Activated naive CD8-positive, alpha-beta T cell treated with anti-CD3 and anti-CD28 coated beads, Interleukin-2, amount 10 ng/mL, durations not matched to agents 7 days and 5 days (primary cell): ENCODE results near the gene MZF1. TPM values are rescaled to one million over a fixed set of nuclear protein-coding genes. Genes with fewer than 3 reads are reported as not detected.
A peak's percentile ranks its signal among the peaks of the same experiment; 100 is the strongest.
"Not testable (repeated sequence)": the region's sequence is repeated elsewhere in the genome, so short reads cannot be mapped to it uniquely, and the experiment has no call there.

ENCODE experiments used
- ATAC-seq: fragments of 150-1000 bp; cut with Tn5 transposase; one replicate; pipeline ENCODE4 v1.10.0; 2021; ENCODE audit warnings: low read depth, moderate library complexity
- POLR2A ChIA-PET: fragments of 350-600 bp; sonication (Branson Sonifier 250); formaldehyde crosslinking; loops from one replicate; lab custom pipeline; 2021; ENCODE audit warnings: antibody characterized with exemption; lab: Charles Lee
- DNase-seq: peaks from one replicate; pipeline ENCODE4 v3.0.0; 2021
- H3K27ac Mint-ChIP-seq: one replicate; pipeline ENCODE4 v1.8.0; 2022; ENCODE audit warnings: mild to moderate bottlenecking, mixed read lengths
- H3K27me3 Mint-ChIP-seq: one replicate; pipeline ENCODE4 v1.8.0; 2022; ENCODE audit warnings: mild to moderate bottlenecking, moderate library complexity, mixed read lengths
- H3K36me3 Mint-ChIP-seq: one replicate; pipeline ENCODE4 v1.8.0; 2021; ENCODE audit warnings: mild to moderate bottlenecking, mixed read lengths
- H3K4me1 Mint-ChIP-seq: one replicate; pipeline ENCODE4 v1.8.0; 2021; ENCODE audit warnings: mixed read lengths
- H3K4me3 Mint-ChIP-seq: one replicate; pipeline ENCODE4 v1.8.0; 2022; ENCODE audit warnings: mild to moderate bottlenecking, moderate library complexity, mixed read lengths
- H3K9me3 Mint-ChIP-seq: one replicate; pipeline ENCODE4 v1.8.0; 2021; ENCODE audit warnings: mixed read lengths
- total RNA-seq, 2 experiments: library from RNA; stranded (reverse); gene quantifications; one replicate each; pipeline ENCODE4 v1.2.3, GENCODE V29; 2021

The MZF1 gene
- total RNA-seq, 2 experiments from 2014 or later = 31.3 to 31.7 TPM

DNA sequence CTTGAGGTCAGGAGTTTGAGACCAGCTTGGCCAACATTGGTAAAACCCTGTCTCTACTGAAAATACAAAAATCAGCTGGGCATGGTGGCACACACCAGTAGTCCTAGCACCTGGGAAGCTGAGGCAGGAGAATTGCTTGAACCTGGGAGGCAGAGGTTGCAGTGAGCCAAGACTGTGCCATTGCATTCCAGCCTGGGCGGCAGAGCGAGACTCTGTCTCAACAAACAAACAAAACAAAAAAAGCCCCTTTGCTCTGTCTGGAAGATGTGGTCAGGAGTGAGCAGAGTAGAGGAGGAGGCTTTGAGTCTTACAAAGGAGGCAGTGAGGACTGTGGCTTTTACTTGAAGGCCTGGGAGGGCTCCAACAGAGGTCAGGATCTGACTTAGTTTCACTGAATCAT lies 4.4 kb upstream of the MZF1 start:
- H3K4me1 Mint-ChIP-seq = peaks cover 32% of the 10 kb centered on the region

DNA sequence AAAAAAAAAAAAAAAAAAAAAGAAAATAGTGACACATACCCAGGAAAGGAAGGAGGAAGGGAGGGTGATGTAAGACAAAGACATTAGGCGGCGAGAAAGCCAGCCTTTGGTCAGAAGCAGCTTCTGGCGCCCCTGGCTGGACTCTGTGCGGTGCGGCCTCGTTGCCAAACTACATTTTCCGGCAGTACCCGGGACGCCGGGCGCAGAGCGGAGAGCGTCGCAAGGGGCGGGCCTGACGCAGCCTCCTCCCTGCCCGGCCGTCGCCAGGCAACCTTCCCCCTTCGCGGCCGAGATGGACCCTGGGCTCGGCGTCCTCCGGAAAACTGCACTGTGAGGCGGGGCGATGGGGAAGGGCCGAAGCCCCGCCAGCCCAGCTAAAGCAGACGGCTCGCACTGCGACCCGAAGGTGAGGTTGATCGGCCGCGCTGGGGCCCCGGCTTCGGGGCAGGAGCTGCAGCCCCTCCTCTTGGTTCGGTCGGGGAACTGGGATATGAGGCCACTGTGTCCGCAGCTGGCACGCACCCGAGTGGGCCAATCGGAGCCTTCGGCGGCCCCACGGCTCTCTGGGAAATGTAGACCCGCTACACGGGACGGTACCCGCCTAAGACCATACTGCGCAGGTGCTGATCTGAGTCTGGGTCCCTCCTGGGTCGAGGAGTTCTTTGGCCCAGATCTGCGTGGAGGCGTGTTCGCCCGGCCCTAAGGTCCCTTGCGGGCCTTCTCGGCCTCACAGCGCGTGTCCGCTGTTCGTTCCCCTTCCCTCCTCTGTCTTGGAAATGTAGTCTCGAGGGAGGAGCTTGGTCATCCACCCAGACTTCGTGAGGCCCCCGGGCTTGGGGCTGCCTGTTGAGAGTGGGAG lies 2.3 kb upstream of the MZF1 start:
- H3K9me3 Mint-ChIP-seq = no peaks in the 10 kb centered on the region
- H3K36me3 Mint-ChIP-seq = peaks cover 4% of the 10 kb centered on the region
- H3K4me1 Mint-ChIP-seq = peaks cover 38% of the 10 kb centered on the region
- peak overlapping the region; percentile 91 for H3K27ac Mint-ChIP-seq
- peak; percentile 39 for ATAC-seq
- H3K4me3 Mint-ChIP-seq = peak overlapping the region; percentile 98
- POLR2A ChIA-PET = interaction anchor here (0.6 to 3.1 kb wide), 12 partner anchors 11 to 99 kb away, joined by 3 to 36 read pairs (median 10); partner anchors contain the start of genes CHMP2A, TRIM28, ZBTB45 and ZNF446
- DNase-seq = peak; percentile 86
- no peaks in the 10 kb centered on the region for H3K27me3 Mint-ChIP-seq

More for the DNA sequence above, 4.4 kb upstream of the MZF1 start:
- H3K27ac Mint-ChIP-seq, DNase-seq, H3K36me3 Mint-ChIP-seq, ATAC-seq, H3K27me3 Mint-ChIP-seq, POLR2A ChIA-PET, H3K9me3 Mint-ChIP-seq, H3K4me3 Mint-ChIP-seq: not testable (repeated sequence)

DNA sequence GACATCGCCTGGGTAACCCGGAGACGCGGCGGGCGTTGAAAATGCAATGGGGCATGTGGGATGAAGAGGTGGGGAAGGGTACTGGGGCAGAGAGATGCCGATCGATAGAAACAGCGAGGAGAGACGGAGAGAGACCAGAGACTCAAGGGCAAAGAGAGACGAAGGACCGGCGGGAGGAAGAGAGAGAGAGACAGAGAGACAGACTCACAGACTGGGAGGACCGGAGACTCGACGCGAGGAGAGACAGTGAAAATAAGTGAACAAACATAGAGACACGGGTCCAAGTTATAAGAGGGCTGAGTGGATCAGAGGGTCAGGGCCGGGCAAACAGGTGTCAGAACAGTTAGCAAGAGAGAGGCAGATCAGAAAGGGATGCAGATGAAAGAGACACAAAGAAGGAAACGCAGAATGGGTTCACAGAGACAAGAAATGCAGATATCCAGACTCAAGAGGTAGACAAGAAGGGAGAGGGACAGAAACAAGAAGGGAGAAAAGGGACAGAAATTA lies 576 bp upstream of the MZF1 start:
- no peaks in the 10 kb centered on the region for H3K27me3 Mint-ChIP-seq
- POLR2A ChIA-PET = interaction anchor here (0.7 to 0.8 kb wide), 3 partner anchors 10 to 25 kb away, joined by 3 read pairs; partner anchors contain the start of gene CHMP2A
- no peaks in the 10 kb centered on the region for H3K9me3 Mint-ChIP-seq
- H3K4me1 Mint-ChIP-seq = peaks cover 33% of the 10 kb centered on the region
- no peak for ATAC-seq
- peaks cover 8% of the 10 kb centered on the region for H3K36me3 Mint-ChIP-seq
- peak overlapping the region; percentile 100 for H3K27ac Mint-ChIP-seq
- H3K4me3 Mint-ChIP-seq = peak overlapping the region; percentile 98
- no peak for DNase-seq

DNA sequence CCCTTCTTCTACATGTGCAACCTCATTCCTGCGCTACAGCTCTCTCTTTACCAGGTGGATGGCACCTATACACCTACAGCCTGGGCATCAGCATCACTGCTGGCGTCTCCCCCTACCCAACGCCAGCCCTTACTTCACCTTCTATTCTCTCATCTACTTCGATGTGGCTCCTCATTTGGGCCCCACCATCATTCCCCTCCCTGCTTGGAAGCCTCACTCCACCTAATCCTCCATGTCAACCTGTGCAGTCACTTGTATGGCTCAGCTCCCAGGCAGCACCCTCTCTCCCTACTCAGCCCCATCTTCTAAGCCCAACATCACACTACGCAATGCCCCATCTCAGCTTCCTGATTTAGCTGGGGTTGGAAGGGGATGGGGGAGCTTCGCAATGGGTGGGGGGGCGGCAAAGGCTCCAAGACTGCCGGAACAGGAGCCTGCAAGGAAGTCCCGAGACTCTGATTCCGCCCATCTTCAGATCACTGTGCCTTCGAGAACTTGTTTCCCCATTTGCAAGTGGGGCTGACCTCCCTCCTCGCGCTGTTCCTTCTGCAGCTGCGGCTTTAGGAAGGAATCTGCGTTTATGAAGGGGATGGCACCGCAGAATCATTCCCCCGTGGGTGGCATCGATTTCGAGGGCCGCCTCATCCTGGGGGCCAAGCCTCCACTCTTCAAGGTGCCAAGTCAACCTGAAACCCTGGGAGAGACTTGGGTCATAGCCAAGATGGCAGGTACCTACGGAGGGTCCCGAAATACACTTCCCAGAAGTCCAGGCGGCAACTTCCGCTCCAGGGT lies 913 bp downstream of the MZF1 start:
- POLR2A ChIA-PET = interaction anchor here (0.6 to 4.9 kb wide), 7 partner anchors 12 to 294 kb away, joined by 3 to 50 read pairs (median 4); partner anchors contain the start of genes CHMP2A, TRIM28, UBE2M and ZBTB45
- H3K4me3 Mint-ChIP-seq = peak overlapping the region; percentile 98
- no peaks in the 10 kb centered on the region for H3K27me3 Mint-ChIP-seq
- H3K27ac Mint-ChIP-seq = peak overlapping the region; percentile 100
- ATAC-seq (no peak), DNase-seq (no peak)
- H3K9me3 Mint-ChIP-seq = no peaks in the 10 kb centered on the region
- peaks cover 34% of the 10 kb centered on the region for H3K4me1 Mint-ChIP-seq
- peaks cover 10% of the 10 kb centered on the region for H3K36me3 Mint-ChIP-seq

DNA sequence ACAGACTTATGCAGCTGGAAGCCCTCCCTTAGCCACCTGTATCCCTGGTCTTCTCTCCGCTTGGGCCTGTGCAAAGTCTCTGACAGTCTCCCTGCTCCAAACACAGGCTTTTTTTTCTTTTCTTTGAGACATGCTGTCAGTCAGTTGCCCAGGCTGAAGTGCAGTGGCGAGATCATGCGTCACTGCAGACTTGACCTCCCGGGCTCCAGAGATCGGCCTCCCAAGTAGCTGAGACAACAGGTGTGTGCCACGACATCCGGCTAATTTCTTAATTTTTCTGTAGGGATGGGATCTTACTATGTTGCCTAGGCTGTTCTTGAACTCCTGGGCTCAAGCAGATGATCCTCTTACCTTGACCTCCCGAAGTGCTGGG lies 1.6 kb downstream of the MZF1 start:
- POLR2A ChIA-PET = interaction anchor here (1.5 to 4.9 kb wide), 3 partner anchors 11 to 51 kb away, joined by 4 to 50 read pairs (median 10); partner anchors contain the start of genes UBE2M and ZBTB45
- no peaks in the 10 kb centered on the region for H3K27me3 Mint-ChIP-seq
- peak overlapping the region; percentile 98 for H3K4me3 Mint-ChIP-seq
- peaks cover 10% of the 10 kb centered on the region for H3K36me3 Mint-ChIP-seq
- H3K4me1 Mint-ChIP-seq = peaks cover 34% of the 10 kb centered on the region
- ATAC-seq = no peak
- H3K27ac Mint-ChIP-seq = peak overlapping the region; percentile 100
- no peak for DNase-seq
- H3K9me3 Mint-ChIP-seq = no peaks in the 10 kb centered on the region

DNA sequence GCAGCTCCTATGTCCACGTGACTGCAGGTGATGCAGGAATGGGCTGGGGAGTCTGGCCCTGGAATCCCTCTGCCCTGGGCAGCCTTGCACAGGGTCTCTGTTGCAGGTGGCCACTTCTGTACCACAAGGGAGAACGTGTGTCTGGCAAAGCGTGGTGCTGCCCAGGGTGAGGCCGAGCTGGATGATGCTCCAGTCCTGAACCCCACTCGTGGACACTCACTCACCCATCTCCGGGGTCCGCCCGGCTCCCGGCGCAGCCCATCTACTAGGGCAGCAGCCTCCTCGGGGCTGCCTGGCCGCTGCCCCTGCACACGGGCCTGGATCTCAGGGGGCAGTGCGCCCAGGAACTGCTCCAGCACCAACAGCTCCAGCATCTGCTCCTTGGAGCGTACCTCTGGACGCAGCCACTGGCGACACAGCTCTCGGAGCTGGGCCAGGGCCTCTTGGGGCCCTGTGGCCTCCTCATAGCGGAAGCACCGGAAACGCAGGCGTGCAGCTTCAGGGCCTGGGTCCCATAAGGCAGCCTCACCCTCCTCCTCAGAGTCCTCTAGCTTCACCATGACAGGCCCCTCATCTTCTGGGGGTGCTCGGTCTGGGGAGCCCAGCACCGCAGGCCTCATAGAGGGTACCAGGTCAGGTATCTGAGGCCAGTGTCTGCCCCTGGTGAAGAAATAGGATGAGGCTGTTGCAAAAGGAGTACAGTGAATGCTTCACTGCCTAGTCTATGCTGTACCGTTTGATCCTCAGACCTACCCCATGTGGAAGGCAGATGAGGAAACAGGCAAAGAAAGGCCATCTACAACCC lies 2.2 kb downstream of the MZF1 start:
- DNase-seq = peak; percentile 26
- Mint-ChIP-seq H3K27ac (no peak overlapping the region), H3K27me3 (no peaks in the 10 kb centered on the region), H3K4me3 (no peak overlapping the region), H3K36me3 (peaks cover 10% of the 10 kb centered on the region), H3K4me1 (peaks cover 33% of the 10 kb centered on the region), H3K9me3 (no peaks in the 10 kb centered on the region)
- no peak for ATAC-seq
- POLR2A ChIA-PET = interaction anchor here (1.3 to 4.9 kb wide), 3 partner anchors 10 to 51 kb away, joined by 3 to 50 read pairs (median 10); partner anchors contain the start of genes TRIM28, UBE2M and ZBTB45

DNA sequence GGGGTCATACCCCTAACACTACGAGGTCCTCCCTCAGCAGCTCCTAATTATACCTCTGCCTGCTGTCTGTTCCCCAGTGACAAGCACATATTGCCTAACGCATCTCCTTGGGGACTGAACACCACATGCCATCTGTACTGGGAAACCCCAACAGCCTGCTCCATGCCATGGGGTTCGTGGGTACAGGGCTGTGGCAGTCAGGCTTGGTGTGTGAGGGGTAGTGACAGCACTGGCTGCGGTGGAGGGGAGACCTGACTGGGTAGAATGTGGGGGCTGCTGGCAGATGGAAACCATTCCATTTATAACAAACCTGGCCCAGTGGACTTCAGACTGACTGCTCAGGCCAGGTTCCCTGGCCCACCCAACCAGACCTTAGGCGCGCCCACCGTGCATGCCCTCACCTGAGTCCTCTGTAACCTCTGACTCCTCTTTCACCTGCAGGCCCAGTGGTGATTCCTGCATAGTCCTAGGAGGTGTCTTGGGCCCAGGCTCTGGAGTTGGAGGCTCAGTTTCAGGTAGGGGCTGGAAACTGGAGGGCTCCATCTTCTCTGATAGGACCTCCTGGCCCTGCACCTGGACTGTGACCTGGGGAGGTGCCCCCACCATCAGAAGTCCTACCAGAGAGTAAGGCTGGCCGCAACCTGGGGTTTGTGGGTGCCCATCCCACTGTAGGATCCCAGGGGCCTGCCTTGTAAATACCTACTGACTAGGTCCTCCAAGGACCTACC lies 3.0 kb downstream of the MZF1 start:
- Mint-ChIP-seq H3K4me3 (no peak overlapping the region), H3K27me3 (no peaks in the 10 kb centered on the region), H3K36me3 (peaks cover 10% of the 10 kb centered on the region), H3K9me3 (no peaks in the 10 kb centered on the region), H3K27ac (no peak overlapping the region), H3K4me1 (peaks cover 30% of the 10 kb centered on the region)
- ATAC-seq (no peak), DNase-seq (no peak)
- POLR2A ChIA-PET = interaction anchor here (1.3 to 4.9 kb wide), 4 partner anchors 8 to 50 kb away, joined by 3 to 50 read pairs (median 6); partner anchors contain the start of genes TRIM28, UBE2M and ZBTB45

DNA sequence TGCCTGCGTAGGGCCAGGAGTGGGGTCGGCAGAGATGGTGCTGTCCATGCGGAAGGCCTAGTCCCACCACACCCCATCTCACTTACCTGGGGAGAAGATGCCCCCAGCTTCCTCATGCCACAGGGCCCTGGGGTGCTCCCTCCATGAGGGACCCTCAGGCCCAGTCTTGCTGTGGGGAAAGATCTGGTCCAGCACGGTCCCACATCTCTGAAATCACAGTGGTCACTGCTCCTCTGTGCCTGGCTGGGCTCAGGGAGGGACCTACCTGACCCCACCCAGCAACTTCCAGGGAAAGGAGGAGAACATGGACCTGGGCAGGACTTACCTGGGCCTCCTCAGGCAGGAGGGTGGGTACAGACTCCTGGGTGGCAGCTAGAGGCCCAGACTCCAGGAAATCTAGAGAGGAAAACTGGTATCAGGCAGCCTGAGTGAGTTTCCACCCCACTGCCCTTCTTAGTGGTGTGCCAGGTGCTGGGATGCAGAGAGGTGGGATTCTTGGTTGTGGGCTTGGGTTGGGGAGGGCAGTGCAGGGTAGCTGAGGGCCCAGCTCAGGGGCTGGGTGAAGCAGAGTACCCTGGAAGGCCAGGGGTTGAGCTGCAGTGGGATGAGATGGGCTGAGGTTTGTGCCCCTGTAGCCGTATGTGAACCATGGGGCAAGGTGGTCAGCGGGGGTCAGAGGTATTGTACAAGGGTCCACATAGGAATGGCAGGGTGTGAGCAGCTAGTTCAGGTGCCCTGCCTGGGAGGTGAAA lies 3.8 kb downstream of the MZF1 start:
- no peak overlapping the region for H3K4me3 Mint-ChIP-seq
- POLR2A ChIA-PET = interaction anchor here (0.8 to 4.9 kb wide), 4 partner anchors 9 to 26 kb away, joined by 3 to 50 read pairs (median 3); partner anchors contain the start of genes TRIM28 and UBE2M
- peaks cover 32% of the 10 kb centered on the region for H3K4me1 Mint-ChIP-seq
- ATAC-seq (no peak), DNase-seq (no peak)
- H3K36me3 Mint-ChIP-seq = peaks cover 11% of the 10 kb centered on the region
- no peaks in the 10 kb centered on the region for H3K9me3 Mint-ChIP-seq
- no peaks in the 10 kb centered on the region for H3K27me3 Mint-ChIP-seq
- peak overlapping the region; percentile 15 for H3K27ac Mint-ChIP-seq

DNA sequence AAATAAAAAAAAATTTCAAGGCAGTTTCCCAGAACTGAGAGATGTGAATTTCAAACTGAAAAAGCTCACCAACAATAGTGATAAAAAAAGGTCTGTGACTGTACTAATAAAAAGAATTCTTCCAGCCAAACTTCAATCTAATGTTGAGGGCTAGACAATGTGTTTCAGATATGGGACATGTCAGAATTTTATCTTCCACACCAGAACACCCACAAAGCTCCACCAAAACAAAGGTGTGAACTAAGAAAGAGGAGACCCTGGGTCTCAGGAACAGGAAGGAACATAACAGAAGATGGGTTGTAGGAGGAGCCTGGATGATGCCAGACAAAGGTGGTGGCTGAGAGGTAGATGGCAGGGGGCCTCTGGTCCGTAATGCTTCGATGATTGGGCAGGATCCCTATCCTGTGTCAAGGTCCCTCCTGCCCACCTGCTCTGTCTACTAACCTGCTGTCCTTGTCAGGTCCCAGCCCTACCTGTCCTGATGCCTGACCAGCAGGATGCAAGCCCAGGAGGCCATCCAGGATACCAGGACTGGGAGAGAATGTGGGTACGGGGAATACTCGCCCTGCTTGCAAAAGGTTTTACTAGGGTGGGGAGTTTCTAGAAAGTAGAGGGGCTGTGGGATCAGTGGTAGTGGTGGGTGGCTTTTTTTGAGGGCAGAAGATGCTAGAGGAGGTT lies 4.5 kb downstream of the MZF1 start:
- Mint-ChIP-seq H3K27me3 (no peaks in the 10 kb centered on the region), H3K27ac (peak overlapping the region; percentile 46), H3K9me3 (no peaks in the 10 kb centered on the region), H3K4me1 (peaks cover 35% of the 10 kb centered on the region), H3K4me3 (no peak overlapping the region), H3K36me3 (peaks cover 11% of the 10 kb centered on the region)
- DNase-seq (no peak), ATAC-seq (no peak)
- POLR2A ChIA-PET = interaction anchor here (0.8 to 4.9 kb wide), 4 partner anchors 8 to 25 kb away, joined by 3 to 50 read pairs (median 6); partner anchors contain the start of genes CHMP2A, TRIM28 and UBE2M

DNA sequence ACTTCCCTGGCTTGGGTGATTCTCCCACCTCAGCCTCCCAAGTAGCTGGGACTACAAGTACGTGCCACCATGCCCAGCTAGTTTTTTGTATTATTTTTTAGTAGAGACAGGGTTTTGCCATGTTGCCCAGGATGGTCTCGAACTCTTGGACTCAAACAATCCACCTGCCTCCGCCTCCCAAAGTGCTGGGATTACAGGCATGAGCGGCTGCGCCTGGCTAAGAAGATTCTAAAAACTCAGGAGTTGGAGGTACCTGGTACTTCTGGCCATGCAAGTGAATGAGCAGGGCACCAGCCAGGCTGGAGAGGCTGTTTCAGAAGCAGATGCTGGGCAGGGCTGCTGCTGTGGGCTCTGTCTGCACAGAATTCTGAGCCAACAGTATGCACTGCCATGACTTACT lies 6.1 kb downstream of the MZF1 start:
- ATAC-seq = no peak
- no peak overlapping the region for H3K4me3 Mint-ChIP-seq
- DNase-seq = no peak
- H3K36me3 Mint-ChIP-seq = peaks cover 10% of the 10 kb centered on the region
- H3K9me3 Mint-ChIP-seq = no peaks in the 10 kb centered on the region
- H3K27me3 Mint-ChIP-seq = no peaks in the 10 kb centered on the region
- H3K4me1 Mint-ChIP-seq = peaks cover 30% of the 10 kb centered on the region
- POLR2A ChIA-PET = interaction anchor here (1.9 to 2.6 kb wide), 2 partner anchors 12 to 23 kb away, joined by 8 to 9 read pairs; partner anchors contain the start of genes CHMP2A and TRIM28
- H3K27ac Mint-ChIP-seq = no peak overlapping the region
